ENCODE measurements around the gene FYN.
"Not testable (repeated sequence)": the region's sequence is repeated elsewhere in the genome, so short reads cannot be mapped to it uniquely, and the experiment has no call there.

Gene FYN

GRCh38 chr6:111835398-111835797 lies 37.9 kb downstream of the FYN start:
- in situ Hi-C loops (cut with MboI; ENCODE audit: low sequenced_read_pairs) = not testable (repeated sequence)

GRCh38 chr6:111834356-111834755 lies 38.9 kb downstream of the FYN start:
- in situ Hi-C loops (cut with MboI; ENCODE audit: low sequenced_read_pairs) = no loop called here

GRCh38 chr6:111832833-111833418 lies 40.3 kb downstream of the FYN start:
- in situ Hi-C loops (cut with MboI; ENCODE audit: low sequenced_read_pairs) = no loop called here

- in situ Hi-C loops (cut with MboI; ENCODE audit: low sequenced_read_pairs) = no loop called here
Observed at GRCh38 chr6:111831408-111831807, 41.8 kb downstream of the FYN start.

GRCh38 chr6:111829998-111830397 lies 43.3 kb downstream of the FYN start:
- in situ Hi-C loops (cut with MboI; ENCODE audit: low sequenced_read_pairs) = no loop called here

- in situ Hi-C loops (cut with MboI; ENCODE audit: low sequenced_read_pairs) = no loop called here
Observed at GRCh38 chr6:111829581-111829980, 43.7 kb downstream of the FYN start.

GRCh38 chr6:111828809-111829208 lies 44.4 kb downstream of the FYN start:
- in situ Hi-C loops (cut with MboI; ENCODE audit: low sequenced_read_pairs) = no loop called here

GRCh38 chr6:111825439-111826086 lies 47.7 kb downstream of the FYN start:
- in situ Hi-C loops (cut with MboI; ENCODE audit: low sequenced_read_pairs) = no loop called here

- in situ Hi-C loops (cut with MboI; ENCODE audit: low sequenced_read_pairs) = no loop called here
Observed at GRCh38 chr6:111824608-111825337, 48.5 kb downstream of the FYN start.

GRCh38 chr6:111823831-111824607 lies 49.2 kb downstream of the FYN start:
- in situ Hi-C loops (cut with MboI; ENCODE audit: low sequenced_read_pairs) = no loop called here

GRCh38 chr6:111823012-111823411 lies 50.2 kb downstream of the FYN start:
- in situ Hi-C loops (cut with MboI; ENCODE audit: low sequenced_read_pairs) = no loop called here

GRCh38 chr6:111819458-111819857 lies 53.8 kb downstream of the FYN start:
- in situ Hi-C loops (cut with MboI; ENCODE audit: low sequenced_read_pairs) = no loop called here

- in situ Hi-C loops (cut with MboI; ENCODE audit: low sequenced_read_pairs) = no loop called here
Observed at GRCh38 chr6:111818539-111819226, 54.6 kb downstream of the FYN start.

GRCh38 chr6:111817451-111818120 lies 55.7 kb downstream of the FYN start:
- in situ Hi-C loops (cut with MboI; ENCODE audit: low sequenced_read_pairs) = no loop called here

GRCh38 chr6:111813677-111814310 lies 59.5 kb downstream of the FYN start:
- in situ Hi-C loops (cut with MboI; ENCODE audit: low sequenced_read_pairs) = no loop called here

GRCh38 chr6:111813237-111813636 lies 60.0 kb downstream of the FYN start:
- in situ Hi-C loops (cut with MboI; ENCODE audit: low sequenced_read_pairs) = no loop called here

- in situ Hi-C loops (cut with MboI; ENCODE audit: low sequenced_read_pairs) = no loop called here
Observed at GRCh38 chr6:111812060-111813038, 60.9 kb downstream of the FYN start.

GRCh38 chr6:111810294-111811131 lies 62.7 kb downstream of the FYN start:
- in situ Hi-C loops (cut with MboI; ENCODE audit: low sequenced_read_pairs) = no loop called here

Measured in HL-60/S4 treated with retinoic acid at 250 ng/mL for 4 days and 3 days (cell line).